VCaP (cell line): ENCODE results near the gene NPAS2.
A peak's percentile ranks its signal among the peaks of the same experiment; 100 is the strongest.

Experiments
- H3K27ac ChIP-seq: fragments of 450-650 bp; 2 replicates; pipeline ENCODE4 v1.5.1; 2017
- TF ChIP-seq, protein P1 (sequence below): fragments of 450-650 bp; conservative IDR thresholded peaks from 2 replicates; pipeline ENCODE4 v1.5.1; 2017; ENCODE audit warnings: mild to moderate bottlenecking, moderate library complexity

The NPAS2 gene

DNA sequence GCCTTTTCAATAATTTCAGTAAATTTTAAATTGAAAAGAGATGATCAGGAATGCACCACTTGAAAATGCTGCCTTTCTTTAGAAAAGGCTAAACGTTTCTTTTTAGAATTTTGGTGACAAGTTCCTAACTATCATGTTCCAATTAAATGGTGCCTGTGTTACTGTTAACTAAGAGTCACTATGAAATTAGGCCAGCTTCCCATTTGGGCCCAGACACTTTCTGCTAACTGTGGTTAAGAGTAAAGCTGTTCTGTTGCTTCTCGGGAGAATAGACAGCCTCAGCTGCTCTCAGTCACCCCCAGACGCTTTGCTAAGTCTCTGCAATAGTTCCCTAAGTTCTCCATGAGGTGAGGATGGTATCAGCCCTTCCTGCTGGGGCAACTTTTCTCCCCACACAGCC is 90.2 kb downstream of the NPAS2 start:
- TF ChIP-seq, protein P1, sequence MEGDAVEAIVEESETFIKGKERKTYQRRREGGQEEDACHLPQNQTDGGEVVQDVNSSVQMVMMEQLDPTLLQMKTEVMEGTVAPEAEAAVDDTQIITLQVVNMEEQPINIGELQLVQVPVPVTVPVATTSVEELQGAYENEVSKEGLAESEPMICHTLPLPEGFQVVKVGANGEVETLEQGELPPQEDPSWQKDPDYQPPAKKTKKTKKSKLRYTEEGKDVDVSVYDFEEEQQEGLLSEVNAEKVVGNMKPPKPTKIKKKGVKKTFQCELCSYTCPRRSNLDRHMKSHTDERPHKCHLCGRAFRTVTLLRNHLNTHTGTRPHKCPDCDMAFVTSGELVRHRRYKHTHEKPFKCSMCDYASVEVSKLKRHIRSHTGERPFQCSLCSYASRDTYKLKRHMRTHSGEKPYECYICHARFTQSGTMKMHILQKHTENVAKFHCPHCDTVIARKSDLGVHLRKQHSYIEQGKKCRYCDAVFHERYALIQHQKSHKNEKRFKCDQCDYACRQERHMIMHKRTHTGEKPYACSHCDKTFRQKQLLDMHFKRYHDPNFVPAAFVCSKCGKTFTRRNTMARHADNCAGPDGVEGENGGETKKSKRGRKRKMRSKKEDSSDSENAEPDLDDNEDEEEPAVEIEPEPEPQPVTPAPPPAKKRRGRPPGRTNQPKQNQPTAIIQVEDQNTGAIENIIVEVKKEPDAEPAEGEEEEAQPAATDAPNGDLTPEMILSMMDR, result no peak
- peak overlapping the region; percentile 68 for H3K27ac ChIP-seq

DNA sequence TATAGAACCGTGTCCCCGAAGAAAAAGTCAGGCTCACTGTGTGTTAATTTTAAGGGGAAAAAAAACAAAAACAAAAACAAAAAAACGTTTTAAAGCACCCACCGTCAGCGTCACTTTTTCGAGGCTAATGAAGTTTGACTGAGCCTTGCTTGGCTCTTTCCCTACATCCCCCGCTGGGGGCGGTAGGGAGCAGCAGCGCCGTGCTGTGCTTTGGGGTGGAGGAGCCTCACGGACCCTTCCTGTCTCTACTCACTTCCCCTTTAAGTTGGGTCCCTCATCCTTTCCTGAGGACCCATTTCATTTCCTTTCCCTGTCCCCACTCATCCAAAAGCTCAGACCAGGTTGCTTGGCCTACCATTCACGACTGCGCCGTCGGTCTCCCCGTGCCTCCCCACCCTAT is 99.4 kb downstream of the NPAS2 start:
- TF ChIP-seq, protein P1, result no peak
- no peak overlapping the region for H3K27ac ChIP-seq

DNA sequence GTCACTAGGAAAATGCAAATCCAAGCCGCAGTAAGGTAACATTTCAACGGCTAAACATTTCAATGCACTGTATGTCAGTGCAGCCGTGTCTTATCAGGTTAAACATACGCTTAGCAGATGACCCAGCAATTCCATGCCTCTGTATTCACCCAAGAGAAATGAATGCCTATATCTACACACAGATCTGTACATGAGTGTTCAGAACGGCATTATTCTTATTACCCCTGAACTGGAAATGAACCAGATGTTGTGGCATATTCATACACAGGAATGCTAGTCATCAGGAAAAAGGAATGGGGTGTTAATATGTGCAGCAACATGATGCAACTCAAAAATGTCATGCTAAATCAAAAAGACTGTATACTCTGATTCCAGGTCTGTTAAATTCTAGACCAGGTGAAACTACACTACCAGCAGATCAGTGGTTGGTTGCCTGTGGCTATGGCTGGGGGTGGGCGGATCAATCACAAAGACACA is 101.8 kb downstream of the NPAS2 start:
- H3K27ac ChIP-seq, result no peak overlapping the region
- TF ChIP-seq, protein P1, result no peak

DNA sequence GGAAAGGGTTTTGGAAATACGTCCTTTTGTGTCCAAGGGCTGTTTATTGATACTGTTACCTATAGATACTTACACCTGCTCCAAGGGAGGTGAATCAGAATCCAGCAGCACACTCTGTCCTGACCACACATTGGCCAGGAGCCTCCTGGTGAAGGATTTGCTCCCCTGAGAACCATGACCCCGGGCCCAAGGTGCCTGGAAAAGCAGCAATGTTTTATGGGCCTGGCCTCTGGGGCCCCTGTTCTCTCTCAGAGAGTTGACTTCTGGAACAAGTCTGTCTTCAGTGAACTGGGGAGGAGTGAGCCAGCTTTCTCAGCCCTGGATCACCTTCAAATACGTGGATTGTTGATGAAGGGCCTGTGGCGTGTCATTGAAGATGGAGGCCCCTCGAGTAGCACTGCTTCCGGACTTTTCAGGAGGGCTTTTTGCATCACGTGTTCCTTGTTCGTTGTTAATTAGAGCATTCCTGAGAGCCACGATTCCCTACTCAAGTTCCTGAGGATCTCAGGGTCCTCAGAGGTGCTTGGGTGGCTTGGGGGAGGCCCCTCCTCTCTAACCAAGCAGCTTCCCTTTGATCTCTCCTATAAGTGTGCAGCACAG is 103.6 kb downstream of the NPAS2 start:
- TF ChIP-seq, protein P1, result no peak
- no peak overlapping the region for H3K27ac ChIP-seq

DNA sequence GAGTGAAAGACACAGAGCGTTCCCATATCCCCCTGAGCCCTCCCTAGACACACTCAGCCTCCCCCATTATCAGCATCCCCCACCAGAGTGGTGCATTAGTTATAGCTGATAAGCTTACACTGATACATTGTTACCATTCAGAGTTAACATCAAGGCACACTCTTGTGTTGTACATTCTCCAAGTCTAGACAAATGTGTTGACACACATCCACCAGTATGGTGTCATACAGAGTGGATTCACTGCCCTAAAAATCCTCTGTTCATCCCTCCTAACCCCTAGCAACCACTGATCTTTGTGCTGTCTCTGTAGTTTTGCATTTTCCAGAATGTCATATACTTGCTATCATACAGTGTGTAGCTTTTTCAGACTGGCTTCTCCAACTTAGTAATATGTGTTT is 104.2 kb downstream of the NPAS2 start:
- TF ChIP-seq, protein P1, result no peak
- no peak overlapping the region for H3K27ac ChIP-seq

DNA sequence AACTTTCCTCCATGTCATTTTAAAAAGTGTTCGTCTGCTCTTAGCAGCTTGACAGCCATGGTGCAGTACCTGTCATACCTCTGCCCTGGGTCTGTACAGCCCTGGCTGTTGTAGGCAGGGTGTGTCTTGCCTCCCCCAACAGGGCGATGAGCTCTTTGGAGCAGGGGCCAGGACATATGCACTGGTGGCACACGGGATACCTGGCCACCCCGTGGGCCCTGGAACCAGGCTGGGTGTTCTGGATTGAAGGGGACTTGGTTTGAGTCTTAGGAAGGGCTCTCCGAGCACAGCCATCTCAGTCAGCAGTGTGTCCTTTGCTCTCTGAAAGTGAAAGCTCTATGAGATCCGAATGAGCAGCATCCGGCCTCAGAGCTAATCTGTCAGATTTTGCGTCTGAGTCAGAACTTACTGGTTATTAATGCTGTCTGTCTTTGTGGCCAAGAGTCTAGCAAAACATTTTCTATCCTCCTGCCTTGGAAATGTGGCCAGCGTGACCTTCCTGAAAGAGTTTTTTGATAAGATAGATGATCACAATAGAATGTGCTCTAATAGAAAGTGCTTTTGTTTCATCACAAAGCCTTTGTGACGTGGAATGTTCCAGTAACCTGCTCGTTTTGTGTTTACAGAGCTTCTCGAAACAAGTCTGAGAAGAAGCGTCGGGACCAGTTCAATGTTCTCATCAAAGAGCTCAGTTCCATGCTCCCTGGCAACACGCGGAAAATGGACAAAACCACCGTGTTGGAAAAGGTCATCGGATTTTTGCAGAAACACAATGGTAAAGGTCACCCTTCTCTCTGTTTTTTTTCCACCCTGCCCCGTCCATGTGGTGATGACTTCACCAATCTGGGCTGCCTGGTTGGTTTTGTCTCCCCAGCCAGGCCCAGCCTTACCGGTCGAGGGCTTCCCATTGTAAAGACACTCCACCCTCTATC is 104.8 kb downstream of the NPAS2 start:
- H3K27ac ChIP-seq, result no peak overlapping the region
- TF ChIP-seq, protein P1, result no peak

DNA sequence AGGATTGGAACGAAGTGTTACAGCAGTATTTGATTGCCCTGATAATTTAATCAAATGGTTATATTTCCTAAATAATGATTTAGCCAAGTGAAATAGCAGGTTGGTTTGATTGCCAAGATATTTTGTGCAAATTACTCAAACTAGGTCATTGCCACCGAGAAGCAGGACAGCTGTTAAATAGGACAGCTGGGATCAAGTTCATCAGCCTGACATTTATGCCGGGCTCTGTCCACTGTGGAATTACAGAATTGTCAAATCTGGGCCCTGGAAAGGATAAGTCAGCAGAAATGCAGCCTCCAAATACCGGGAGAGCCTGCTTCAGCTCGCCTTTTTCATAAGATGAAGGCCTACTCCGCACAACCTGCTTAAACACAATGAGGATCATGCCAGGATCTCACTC is 108.3 kb downstream of the NPAS2 start:
- H3K27ac ChIP-seq, result no peak overlapping the region

More for the DNA sequence above, 108.3 kb downstream of the NPAS2 start:
- TF ChIP-seq, protein P1, result no peak
